GM19023 (cell line): ENCODE results near the gene TAAR8.
"Not testable (repeated sequence)": the region's sequence is repeated elsewhere in the genome, so short reads cannot be mapped to it uniquely, and the experiment has no call there.

Source experiments
- ATAC-seq: cut with Tn5 transposase; IDR thresholded peaks from one replicate; pipeline ENCODE4 v1.9.1; 2021; ENCODE audit warnings: mild to moderate bottlenecking, moderate library complexity; ENCODE audit not compliant: unreplicated experiment

TAAR8 gene

GRCh38 chr6:132537977-132538376 lies 14.5 kb upstream of the TAAR8 start, which contains the start of gene TAAR9:
Gene TAAR9, plus strand, starts transcription at chr6:132538277. Its CDS starts 13 bp downstream, at chr6:132538290.
- no peak for ATAC-seq

- no peak for ATAC-seq
Observed at GRCh38 chr6:132544826-132545225, 7.6 kb upstream of the TAAR8 start.

- ATAC-seq: no peak
Observed at GRCh38 chr6:132548746-132549463, 3.6 kb upstream of the TAAR8 start.

- ATAC-seq: no peak
Observed at GRCh38 chr6:132551214-132551613, 1.3 kb upstream of the TAAR8 start.

- not testable (repeated sequence) for ATAC-seq
Observed at GRCh38 chr6:132560087-132560486, 7.6 kb downstream of the TAAR8 start.

- ATAC-seq: no peak
Observed at GRCh38 chr6:132566404-132566803, 13.9 kb downstream of the TAAR8 start.

- ATAC-seq: no peak
Observed at GRCh38 chr6:132567566-132567965, 15.1 kb downstream of the TAAR8 start.

GRCh38 chr6:132568611-132569010 lies 16.1 kb downstream of the TAAR8 start:
- ATAC-seq: no peak

- ATAC-seq: no peak
Observed at GRCh38 chr6:132569170-132569569, 16.7 kb downstream of the TAAR8 start.

- no peak for ATAC-seq
Observed at GRCh38 chr6:132570221-132570777, 17.8 kb downstream of the TAAR8 start, which contains the start of gene TAAR6. Gene TAAR6, plus strand, starts transcription at chr6:132570322. Its CDS starts 0 bp downstream, at chr6:132570322.

GRCh38 chr6:132571774-132572173 lies 19.3 kb downstream of the TAAR8 start:
- no peak for ATAC-seq

- ATAC-seq: no peak
Observed at GRCh38 chr6:132584698-132585097, 32.2 kb downstream of the TAAR8 start.

GRCh38 chr6:132587424-132587823 lies 35.0 kb downstream of the TAAR8 start:
- ATAC-seq: no peak

GRCh38 chr6:132589454-132589853 lies 37.0 kb downstream of the TAAR8 start, which contains the start of gene TAAR5:
Gene TAAR5, minus strand, starts transcription at chr6:132589741. Its CDS starts 55 bp downstream, at chr6:132589686.
- no peak for ATAC-seq

GRCh38 chr6:132590362-132590761 lies 37.9 kb downstream of the TAAR8 start:
- ATAC-seq: no peak

GRCh38 chr6:132592855-132593254 lies 40.4 kb downstream of the TAAR8 start:
- no peak for ATAC-seq

GRCh38 chr6:132596201-132596600 lies 43.7 kb downstream of the TAAR8 start:
- no peak for ATAC-seq

GRCh38 chr6:132598473-132598872 lies 46.0 kb downstream of the TAAR8 start:
- peak; percentile 73 for ATAC-seq

GRCh38 chr6:132600900-132601299 lies 48.4 kb downstream of the TAAR8 start:
- not testable (repeated sequence) for ATAC-seq
